HG03439 (cell line): ENCODE data around the gene GTF2H3.

Experiments
- ATAC-seq: cut with Tn5 transposase; IDR thresholded peaks from one replicate; pipeline ENCODE4 v1.9.1; 2021; ENCODE audit warnings: mild to moderate bottlenecking, moderate library complexity; ENCODE audit not compliant: unreplicated experiment

GTF2H3 gene

GRCh38 chr12:123643911-123644310 is 10.3 kb downstream of the GTF2H3 start:
- no peak for ATAC-seq

GRCh38 chr12:123645380-123645779 is 11.8 kb downstream of the GTF2H3 start:
- ATAC-seq = no peak

GRCh38 chr12:123645878-123646277 is 12.2 kb downstream of the GTF2H3 start:
- ATAC-seq = no peak

- no peak for ATAC-seq
These were observed 14.8 kb downstream of the GTF2H3 start for GRCh38 chr12:123648401-123648800.

- no peak for ATAC-seq
These were observed 20.6 kb downstream of the GTF2H3 start for GRCh38 chr12:123654129-123654701.

- peak; percentile 80 for ATAC-seq
These were observed 21.8 kb downstream of the GTF2H3 start for GRCh38 chr12:123655420-123655819.

GRCh38 chr12:123656392-123656791 is 22.8 kb downstream of the GTF2H3 start:
- ATAC-seq = no peak

- no peak for ATAC-seq
These were observed 23.6 kb downstream of the GTF2H3 start for GRCh38 chr12:123657211-123657610.

GRCh38 chr12:123659996-123660727 is 26.5 kb downstream of the GTF2H3 start:
- no peak for ATAC-seq

GRCh38 chr12:123667771-123668170 is 34.1 kb downstream of the GTF2H3 start:
- ATAC-seq = no peak

GRCh38 chr12:123670882-123671728 is 37.5 kb downstream of the GTF2H3 start, which contains the start of gene TCTN2:
TSS of gene TCTN2 (plus strand) at chr12:123671113. CDS start at chr12:123671241, 128 bp downstream.
- ATAC-seq = peak; percentile 96

- ATAC-seq = no peak
These were observed 38.2 kb downstream of the GTF2H3 start for GRCh38 chr12:123671876-123672275.

GRCh38 chr12:123675436-123675835 is 41.8 kb downstream of the GTF2H3 start:
- no peak for ATAC-seq

GRCh38 chr12:123676616-123677320 is 43.1 kb downstream of the GTF2H3 start:
- ATAC-seq = no peak

- ATAC-seq = no peak
These were observed 45.4 kb downstream of the GTF2H3 start for GRCh38 chr12:123678981-123679380.

- no peak for ATAC-seq
These were observed 48.0 kb downstream of the GTF2H3 start for GRCh38 chr12:123681605-123682004.

- ATAC-seq = no peak
These were observed 50.3 kb downstream of the GTF2H3 start for GRCh38 chr12:123683964-123684363.

- no peak for ATAC-seq
These were observed 53.1 kb downstream of the GTF2H3 start for GRCh38 chr12:123686636-123687190.

GRCh38 chr12:123690191-123690840 is 56.7 kb downstream of the GTF2H3 start:
- no peak for ATAC-seq

- no peak for ATAC-seq
These were observed 62.6 kb downstream of the GTF2H3 start for GRCh38 chr12:123696207-123696606.
